SU-DHL-6 (cell line): ENCODE data around the gene DYSF.

Experiments
- H2AFZ ChIP-seq: fragments of 200-600 bp; sonication (generic); 2 replicates; pipeline ENCODE4 v1.6.1; 2014; ENCODE audit warnings: low read depth, mild to moderate bottlenecking, moderate library complexity, mixed read lengths, antibody characterized with exemption, low read length; ENCODE audit not compliant: severe bottlenecking
- H3F3A ChIP-seq: fragments of 200-600 bp; shearing (Covaris generic); 2 replicates; pipeline ENCODE4 v1.6.0; 2016; ENCODE audit warnings: antibody characterized with exemption, mild to moderate bottlenecking; ENCODE audit not compliant: insufficient read depth
- H3K27ac ChIP-seq: fragments of 200-600 bp; sonication (generic); 2 replicates; pipeline ENCODE4 v1.5.1; 2016; ENCODE audit warnings: low read depth, mild to moderate bottlenecking, low read length, moderate library complexity, mixed read lengths
- H3K27me3 ChIP-seq: fragments of 200-600 bp; sonication (generic), shearing (Covaris generic); 2 replicates; pipeline ENCODE4 v1.6.0; 2014; ENCODE audit warnings: mild to moderate bottlenecking, low read length
- H3K36me3 ChIP-seq: fragments of 200-600 bp; sonication (generic); 2 replicates; pipeline ENCODE4 v1.6.1; 2014; ENCODE audit warnings: mild to moderate bottlenecking, low read length, mixed read lengths
- H3K4me2 ChIP-seq: fragments of 300-600, 200-600 bp; shearing (Covaris generic), sonication (generic); 2 replicates; pipeline ENCODE4 v1.6.0; 2014; ENCODE audit warnings: low read length, low read depth, mild to moderate bottlenecking; ENCODE audit not compliant: poor library complexity, severe bottlenecking
- H3K4me3 ChIP-seq: fragments of 200-600 bp; sonication (generic); 2 replicates; pipeline ENCODE4 v1.5.1; 2014; ENCODE audit warnings: antibody characterized with exemption, low read length, mild to moderate bottlenecking, mixed read lengths; ENCODE audit not compliant: insufficient read depth, poor library complexity, severe bottlenecking
- H3K79me2 ChIP-seq: fragments of 200-600 bp; sonication (generic); 2 replicates; pipeline ENCODE4 v1.6.1; 2014; ENCODE audit warnings: mild to moderate bottlenecking, low read length, moderate library complexity; ENCODE audit not compliant: insufficient read depth
- H3K9ac ChIP-seq: fragments of 200-600 bp; sonication (generic); 2 replicates; pipeline ENCODE4 v1.7.0; 2014; ENCODE audit warnings: mild to moderate bottlenecking, low read length
- H3K9me2 ChIP-seq: fragments of 200-600 bp; sonication (generic); replicated peaks from 2 replicates; pipeline ENCODE4 v1.6.1; 2014; ENCODE audit warnings: low read length; ENCODE audit not compliant: insufficient read depth
- H3K9me3 ChIP-seq: fragments of 200-600 bp; sonication (generic); 2 replicates; pipeline ENCODE4 v1.6.1; 2014; ENCODE audit warnings: low read length, mixed read lengths; ENCODE audit not compliant: insufficient read depth
- H4K20me1 ChIP-seq: fragments of 200-600 bp; sonication (generic); 2 replicates; pipeline ENCODE4 v1.6.1; 2014; ENCODE audit warnings: low read depth, mild to moderate bottlenecking, antibody characterized with exemption, low read length, moderate library complexity, mixed read lengths
- EZH2phosphoT487 ChIP-seq: fragments of 200-600 bp; sonication (generic), shearing (Covaris generic); conservative IDR thresholded peaks from 2 replicates; pipeline ENCODE4 v1.6.1; 2018; ENCODE audit warnings: mild to moderate bottlenecking, antibody characterized with exemption, low read length, moderate library complexity, mixed read lengths
- TF ChIP-seq, protein P1 (sequence below): fragments of 200-600 bp; sonication (generic); IDR thresholded peaks from one replicate; pipeline ENCODE4 v1.5.1; 2017; ENCODE audit warnings: antibody characterized with exemption, mild to moderate bottlenecking, low read length, moderate library complexity; ENCODE audit not compliant: insufficient read depth, poor library complexity, severe bottlenecking

The DYSF gene

GRCh38 chr2:71685941-71686611 lies 232.7 kb downstream of the DYSF start:
- H3K36me3 ChIP-seq = no peaks in the 10 kb centered on the region
- no peaks in the 10 kb centered on the region for H3K79me2 ChIP-seq
- H3K9me3 ChIP-seq = no peaks in the 10 kb centered on the region
- H4K20me1 ChIP-seq = no peaks in the 10 kb centered on the region
- H3K4me3 ChIP-seq = no peak overlapping the region
- no peaks in the 10 kb centered on the region for H3F3A ChIP-seq
- H3K27ac ChIP-seq = no peak overlapping the region
- no peak overlapping the region for H2AFZ ChIP-seq
- H3K9me2 ChIP-seq = no peaks in the 10 kb centered on the region
- no peaks in the 10 kb centered on the region for H3K27me3 ChIP-seq
- H3K4me2 ChIP-seq = no peak overlapping the region
- TF ChIP-seq, protein P1, sequence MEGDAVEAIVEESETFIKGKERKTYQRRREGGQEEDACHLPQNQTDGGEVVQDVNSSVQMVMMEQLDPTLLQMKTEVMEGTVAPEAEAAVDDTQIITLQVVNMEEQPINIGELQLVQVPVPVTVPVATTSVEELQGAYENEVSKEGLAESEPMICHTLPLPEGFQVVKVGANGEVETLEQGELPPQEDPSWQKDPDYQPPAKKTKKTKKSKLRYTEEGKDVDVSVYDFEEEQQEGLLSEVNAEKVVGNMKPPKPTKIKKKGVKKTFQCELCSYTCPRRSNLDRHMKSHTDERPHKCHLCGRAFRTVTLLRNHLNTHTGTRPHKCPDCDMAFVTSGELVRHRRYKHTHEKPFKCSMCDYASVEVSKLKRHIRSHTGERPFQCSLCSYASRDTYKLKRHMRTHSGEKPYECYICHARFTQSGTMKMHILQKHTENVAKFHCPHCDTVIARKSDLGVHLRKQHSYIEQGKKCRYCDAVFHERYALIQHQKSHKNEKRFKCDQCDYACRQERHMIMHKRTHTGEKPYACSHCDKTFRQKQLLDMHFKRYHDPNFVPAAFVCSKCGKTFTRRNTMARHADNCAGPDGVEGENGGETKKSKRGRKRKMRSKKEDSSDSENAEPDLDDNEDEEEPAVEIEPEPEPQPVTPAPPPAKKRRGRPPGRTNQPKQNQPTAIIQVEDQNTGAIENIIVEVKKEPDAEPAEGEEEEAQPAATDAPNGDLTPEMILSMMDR = no peak
- TF ChIP-seq EZH2phosphoT487 = no peak
- no peak overlapping the region for H3K9ac ChIP-seq

DNA sequence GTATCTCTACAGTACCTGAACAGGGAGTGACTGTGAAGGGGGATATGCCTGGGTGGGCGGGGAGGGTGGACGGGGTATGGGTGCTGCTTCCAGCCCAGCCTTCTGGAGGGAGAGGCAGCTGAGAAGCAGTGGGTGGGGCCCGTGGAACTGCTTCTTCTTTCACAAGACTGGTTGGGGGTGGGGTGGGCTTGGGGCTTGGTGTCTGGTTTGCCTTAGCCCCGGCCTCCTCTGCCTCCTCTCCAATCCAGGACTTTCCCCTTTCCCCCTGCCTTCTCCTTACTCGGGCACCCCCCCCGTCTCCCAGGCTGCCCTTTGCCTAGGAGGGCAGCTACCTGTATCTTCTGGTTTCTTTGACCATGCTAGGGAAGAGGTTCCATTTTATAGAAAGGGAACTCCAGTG lies 233.4 kb downstream of the DYSF start:
- Histone ChIP-seq H3K9me3 (no peaks in the 10 kb centered on the region), H3K9ac (no peak overlapping the region), H3K9me2 (no peaks in the 10 kb centered on the region), H2AFZ (no peak overlapping the region), H3K79me2 (no peaks in the 10 kb centered on the region), H3K36me3 (no peaks in the 10 kb centered on the region), H3K4me2 (no peak overlapping the region), H3K27ac (no peak overlapping the region), H3K27me3 (no peaks in the 10 kb centered on the region), H3K4me3 (no peak overlapping the region), H3F3A (no peaks in the 10 kb centered on the region), H4K20me1 (no peaks in the 10 kb centered on the region)
- TF ChIP-seq EZH2phosphoT487 = no peak
- TF ChIP-seq, protein P1 = no peak

GRCh38 chr2:71687412-71687811 lies 234.1 kb downstream of the DYSF start:
- no peak overlapping the region for H3K4me3 ChIP-seq
- no peaks in the 10 kb centered on the region for H3K36me3 ChIP-seq
- no peaks in the 10 kb centered on the region for H3K79me2 ChIP-seq
- H3K4me2 ChIP-seq = no peak overlapping the region
- H3K9me3 ChIP-seq = no peaks in the 10 kb centered on the region
- no peak overlapping the region for H3K27ac ChIP-seq
- no peak overlapping the region for H3K9ac ChIP-seq
- TF ChIP-seq EZH2phosphoT487 = no peak
- TF ChIP-seq, protein P1 = no peak
- no peak overlapping the region for H2AFZ ChIP-seq
- no peaks in the 10 kb centered on the region for H4K20me1 ChIP-seq
- H3K27me3 ChIP-seq = no peaks in the 10 kb centered on the region
- no peaks in the 10 kb centered on the region for H3K9me2 ChIP-seq
- no peaks in the 10 kb centered on the region for H3F3A ChIP-seq
